ENCODE data around the gene TRIM2. TPM values are rescaled to one million over a fixed set of nuclear protein-coding genes. Genes with fewer than 3 reads are reported as not detected.

Gene TRIM2
- total and polyA plus RNA-seq, 2 donors (not counting 1 experiment from before 2014, with no cell fraction given) = 39.6 to 90.8 TPM

GRCh38 chr4:153249199-153250041, 45.2 kb downstream of the TRIM2 start:
- Histone ChIP-seq H3K27me3 (ENCODE audit: control insufficient read depth, insufficient read depth, low read length) (no peaks in the 10 kb centered on the region), H3K36me3 (ENCODE audit: control insufficient read depth, insufficient read depth, low read length) (peaks cover 1% of the 10 kb centered on the region), H3K79me2 (ENCODE audit: control insufficient read depth, insufficient read depth, low read length) (peaks cover 7% of the 10 kb centered on the region), H3K4me2 (ENCODE audit: extremely low read depth, insufficient read depth, low read length) (peak overlapping the region; percentile 95), H3K9me3 (ENCODE audit: control insufficient read depth, insufficient read depth, low read depth, low read length) (no peaks in the 10 kb centered on the region), H3K9ac (ENCODE audit: insufficient read depth, low read length) (peak overlapping the region; percentile 61), H2AFZ (ENCODE audit: low read length) (peak overlapping the region; percentile 64), H3K4me3 (replicated peaks in 1 of 4; ENCODE audit: control extremely low read depth in 1 of 4, insufficient read depth in 1 of 4, low read depth in 3 of 4, low read length in 4 of 4) (peak overlapping the region; percentile 38 to 74 (median 62)), H3K4me1 (ENCODE audit: control insufficient read depth, extremely low read depth, insufficient read depth, low read length) (peaks cover 7% of the 10 kb centered on the region), H3K27ac (ENCODE audit: insufficient read depth, low read length) (peak overlapping the region; percentile 72), H4K20me1 (ENCODE audit: control insufficient read depth, extremely low read depth, insufficient read depth, low read length) (no peaks in the 10 kb centered on the region)
- no peak for TF ChIP-seq CTCF (conservative IDR thresholded peaks at IDR 0.05 in 1 of 2, IDR thresholded peaks at IDR 0.05 in 1 of 2; ENCODE audit: low read depth in 1 of 2, low read length in 2 of 2)
- TF ChIP-seq EZH2 (IDR thresholded peaks at IDR 0.05; ENCODE audit: low read length, missing control alignments) = no peak
- peak; percentile 64 to 79 for DNase-seq (ENCODE audit: low read depth in 2 of 2)

- Histone ChIP-seq H3K27ac (ENCODE audit: insufficient read depth, low read length) (no peak overlapping the region), H3K27me3 (ENCODE audit: control insufficient read depth, insufficient read depth, low read length) (no peaks in the 10 kb centered on the region), H3K79me2 (ENCODE audit: control insufficient read depth, insufficient read depth, low read length) (peaks cover 7% of the 10 kb centered on the region), H3K4me2 (ENCODE audit: extremely low read depth, insufficient read depth, low read length) (no peak overlapping the region), H3K9me3 (ENCODE audit: control insufficient read depth, insufficient read depth, low read depth, low read length) (no peaks in the 10 kb centered on the region), H3K4me3 (replicated peaks in 1 of 4; ENCODE audit: control extremely low read depth in 1 of 4, insufficient read depth in 1 of 4, low read depth in 3 of 4, low read length in 4 of 4) (no peak overlapping the region), H3K4me1 (ENCODE audit: control insufficient read depth, extremely low read depth, insufficient read depth, low read length) (peaks cover 8% of the 10 kb centered on the region), H4K20me1 (ENCODE audit: control insufficient read depth, extremely low read depth, insufficient read depth, low read length) (no peaks in the 10 kb centered on the region), H2AFZ (ENCODE audit: low read length) (no peak overlapping the region), H3K36me3 (ENCODE audit: control insufficient read depth, insufficient read depth, low read length) (peaks cover under 1% of the 10 kb centered on the region), H3K9ac (ENCODE audit: insufficient read depth, low read length) (no peak overlapping the region)
- no peak for TF ChIP-seq CTCF (conservative IDR thresholded peaks at IDR 0.05 in 1 of 2, IDR thresholded peaks at IDR 0.05 in 1 of 2; ENCODE audit: low read depth in 1 of 2, low read length in 2 of 2)
- no peak for TF ChIP-seq EZH2 (IDR thresholded peaks at IDR 0.05; ENCODE audit: low read length, missing control alignments)
- no peak for DNase-seq (ENCODE audit: low read depth in 2 of 2)
Observed at GRCh38 chr4:153252122-153252521, 47.9 kb downstream of the TRIM2 start.

- DNase-seq (ENCODE audit: low read depth in 2 of 2) = no peak
- H3K79me2 ChIP-seq (ENCODE audit: control insufficient read depth, insufficient read depth, low read length) = peaks cover 6% of the 10 kb centered on the region
- peaks cover 7% of the 10 kb centered on the region for H3K4me1 ChIP-seq (ENCODE audit: control insufficient read depth, extremely low read depth, insufficient read depth, low read length)
- H2AFZ ChIP-seq (ENCODE audit: low read length) = no peak overlapping the region
- no peaks in the 10 kb centered on the region for H3K9me3 ChIP-seq (ENCODE audit: control insufficient read depth, insufficient read depth, low read depth, low read length)
- no peaks in the 10 kb centered on the region for H3K27me3 ChIP-seq (ENCODE audit: control insufficient read depth, insufficient read depth, low read length)
- H3K27ac ChIP-seq (ENCODE audit: insufficient read depth, low read length) = no peak overlapping the region
- no peak overlapping the region for H3K9ac ChIP-seq (ENCODE audit: insufficient read depth, low read length)
- no peaks in the 10 kb centered on the region for H3K36me3 ChIP-seq (ENCODE audit: control insufficient read depth, insufficient read depth, low read length)
- H3K4me3 ChIP-seq (replicated peaks in 1 of 4; ENCODE audit: control extremely low read depth in 1 of 4, insufficient read depth in 1 of 4, low read depth in 3 of 4, low read length in 4 of 4) = no peak overlapping the region
- H4K20me1 ChIP-seq (ENCODE audit: control insufficient read depth, extremely low read depth, insufficient read depth, low read length) = no peaks in the 10 kb centered on the region
- TF ChIP-seq CTCF (conservative IDR thresholded peaks at IDR 0.05 in 1 of 2, IDR thresholded peaks at IDR 0.05 in 1 of 2; ENCODE audit: low read depth in 1 of 2, low read length in 2 of 2) (no peak), EZH2 (IDR thresholded peaks at IDR 0.05; ENCODE audit: low read length, missing control alignments) (no peak)
- no peak overlapping the region for H3K4me2 ChIP-seq (ENCODE audit: extremely low read depth, insufficient read depth, low read length)
Observed at GRCh38 chr4:153255233-153255632, 51.0 kb downstream of the TRIM2 start.
